ENCODE measurements around the gene ETNK1.
"Not testable (repeated sequence)": the region's sequence is repeated elsewhere in the genome, so short reads cannot be mapped to it uniquely, and the experiment has no call there.

ETNK1 gene

DNA sequence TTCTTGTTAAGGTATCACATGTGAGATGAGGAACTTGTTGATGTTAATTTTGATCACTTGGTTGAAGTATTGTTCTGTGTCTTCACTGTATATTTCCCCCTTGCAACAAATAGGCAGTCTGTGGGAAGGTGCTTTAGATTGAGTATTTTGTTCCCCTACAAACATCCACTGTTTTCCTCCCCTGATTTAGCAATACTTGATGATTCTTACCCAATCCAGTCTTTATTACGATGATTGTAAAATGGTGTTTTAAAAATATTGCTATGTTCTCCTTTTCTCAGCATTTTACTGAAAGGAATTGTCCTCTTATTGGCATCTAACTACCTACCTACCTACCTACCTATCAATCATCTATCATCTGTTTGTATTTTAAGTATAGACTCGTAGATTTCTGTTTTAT, 66.3 kb downstream of the ETNK1 start:
- no peak for DNase-seq

DNA sequence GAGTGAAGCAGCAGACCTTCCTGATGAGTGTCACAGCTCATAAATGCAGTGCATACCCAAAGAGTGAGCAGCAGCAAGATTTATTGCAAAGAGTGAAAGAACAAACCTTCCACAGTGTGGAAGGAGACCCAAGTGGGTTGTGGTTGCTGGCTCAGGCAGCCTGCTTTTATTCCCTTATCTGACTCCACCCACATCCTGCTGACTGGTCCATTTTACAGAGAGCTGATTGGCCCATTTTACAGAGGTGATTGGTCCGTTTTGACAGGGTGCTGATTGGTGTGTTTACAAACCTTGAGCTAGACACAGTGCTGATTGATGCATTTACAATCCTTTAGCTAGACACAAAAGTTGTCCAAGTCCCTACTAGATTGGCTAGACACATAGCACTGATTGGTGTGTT, 67.5 kb downstream of the ETNK1 start:
- DNase-seq: not testable (repeated sequence)

DNA sequence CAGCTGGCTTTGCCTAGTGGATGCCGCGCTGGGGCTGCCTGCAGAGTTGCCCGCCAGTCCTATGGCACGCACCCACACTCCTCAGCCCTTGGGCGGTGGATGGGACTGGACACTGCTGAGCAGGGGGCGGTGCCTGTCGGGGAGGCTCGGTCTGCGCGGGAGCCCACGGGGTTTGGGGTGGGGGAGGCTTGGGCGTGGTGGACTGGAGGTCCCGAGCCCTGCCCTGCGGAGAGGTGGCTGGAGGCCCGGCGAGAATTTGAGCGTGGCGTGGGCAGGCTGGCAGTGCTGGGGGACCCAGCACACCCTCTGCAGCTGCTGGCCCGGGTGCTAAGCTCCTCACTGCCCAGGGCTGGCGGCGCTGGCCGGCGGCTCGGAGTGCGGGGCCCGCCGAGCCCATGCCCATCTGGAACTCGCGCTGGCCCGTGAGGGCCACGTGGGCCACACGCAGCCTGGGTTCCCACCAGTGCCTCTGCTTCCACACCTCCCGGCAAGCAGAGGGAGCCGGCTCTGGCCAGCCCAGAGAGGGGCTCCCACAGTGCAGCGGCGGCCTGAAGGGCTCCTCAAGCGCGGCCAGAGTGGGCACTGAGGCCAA, 68.1 kb downstream of the ETNK1 start:
- DNase-seq: no peak

DNA sequence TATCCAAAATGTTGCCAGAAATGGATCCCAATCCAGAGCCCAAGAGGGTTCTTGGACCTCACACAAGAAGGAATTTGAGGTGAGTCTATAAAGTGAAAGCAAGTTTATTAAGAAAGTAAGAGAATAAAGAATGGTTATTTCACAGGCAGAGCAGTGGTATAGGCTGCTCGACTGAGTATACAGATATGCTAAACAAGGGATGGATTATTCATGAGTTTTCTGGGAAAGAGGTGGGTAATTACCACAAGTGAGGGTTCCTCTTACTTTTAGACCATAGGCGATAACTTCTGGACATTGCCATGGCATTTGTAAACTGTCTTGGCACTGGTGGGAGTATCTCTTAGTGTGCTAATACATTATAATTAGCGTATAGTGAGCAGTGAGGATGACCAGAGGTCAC, 73.6 kb downstream of the ETNK1 start:
- no peak for DNase-seq

DNA sequence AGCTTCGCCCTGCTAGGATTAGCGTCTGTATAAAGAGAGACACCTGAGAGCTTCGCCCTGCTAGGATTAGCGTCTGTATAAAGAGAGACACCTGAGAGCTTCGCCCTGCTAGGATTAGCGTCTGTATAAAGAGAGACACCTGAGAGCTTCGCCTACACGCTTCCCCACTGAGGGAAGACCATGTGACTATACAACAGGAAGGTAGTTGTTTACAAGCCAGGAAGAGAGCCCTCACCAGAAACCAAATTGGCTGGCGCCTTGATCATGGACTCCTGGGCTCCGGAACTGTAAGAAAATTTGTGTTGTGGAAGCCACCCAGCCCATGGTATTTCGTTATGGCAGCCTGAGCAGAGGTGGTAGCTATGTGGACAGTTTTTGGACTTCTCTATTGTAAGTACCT, 74.7 kb downstream of the ETNK1 start:
- DNase-seq: not testable (repeated sequence)

DNA sequence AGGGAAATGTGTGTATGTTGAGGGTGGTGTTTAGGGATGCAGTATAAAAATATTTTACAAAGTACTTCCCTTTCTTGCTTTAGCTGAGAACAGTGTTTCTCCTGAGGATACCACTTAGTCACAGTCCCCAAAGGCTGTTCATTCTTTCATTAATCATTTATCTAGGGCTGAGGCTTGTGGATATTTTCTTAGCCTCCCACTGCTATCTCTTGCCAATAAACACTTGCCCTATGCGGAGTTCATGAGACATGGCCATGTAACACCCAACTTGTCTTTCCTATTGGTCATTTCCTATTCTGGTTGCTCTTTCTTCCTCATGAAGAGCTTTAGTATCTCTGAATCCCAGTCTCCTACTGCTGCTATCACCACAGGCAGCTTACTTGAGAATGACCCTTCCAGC, 75.1 kb downstream of the ETNK1 start:
- no peak for DNase-seq

DNA sequence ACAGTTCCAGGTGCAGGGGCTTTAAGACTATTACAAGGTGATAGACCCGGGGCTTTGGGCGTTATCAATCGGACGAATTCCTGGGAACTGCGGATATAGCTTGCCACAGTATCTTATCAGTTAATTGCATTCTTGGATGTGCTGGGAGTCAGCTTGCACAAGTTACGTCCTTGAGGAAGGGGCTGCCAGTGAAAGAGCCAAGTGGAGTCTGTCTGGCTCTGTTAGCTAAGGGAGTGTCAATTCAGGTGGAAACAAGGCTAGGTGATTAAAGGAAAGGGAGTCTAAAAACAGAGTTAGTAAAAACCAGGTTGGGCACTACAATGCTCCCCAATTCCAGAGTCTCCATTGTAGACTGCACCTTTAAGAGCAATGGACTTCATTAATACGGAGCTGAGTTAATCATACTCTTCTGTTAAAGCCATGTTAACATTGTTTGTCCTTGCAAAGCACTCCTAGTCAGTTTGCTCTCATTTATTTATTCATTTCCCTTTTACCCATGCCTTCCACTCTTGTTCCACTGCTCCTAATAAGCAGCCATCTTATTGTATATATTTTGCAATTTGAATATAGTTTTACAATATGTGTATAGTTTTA, 76.3 kb downstream of the ETNK1 start:
- not testable (repeated sequence) for DNase-seq

DNA sequence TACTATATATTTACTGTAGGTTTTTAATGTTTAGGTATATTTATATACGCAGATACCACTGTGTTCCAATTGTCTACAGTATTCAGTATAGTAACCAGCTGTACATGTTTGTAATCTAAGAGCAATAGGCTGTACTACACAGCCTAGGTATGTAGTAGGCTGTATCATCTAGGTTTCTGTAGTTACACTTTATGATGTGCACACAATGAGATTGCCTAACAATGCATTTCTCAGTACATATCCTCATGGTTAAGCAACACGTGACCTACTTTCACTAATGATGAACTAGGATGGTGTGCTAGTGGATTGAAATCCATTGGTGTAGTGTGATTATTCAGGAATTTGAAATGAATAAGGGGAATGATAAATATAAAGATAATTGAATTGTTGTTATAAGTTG, 77.7 kb downstream of the ETNK1 start:
- no peak for DNase-seq

DNA sequence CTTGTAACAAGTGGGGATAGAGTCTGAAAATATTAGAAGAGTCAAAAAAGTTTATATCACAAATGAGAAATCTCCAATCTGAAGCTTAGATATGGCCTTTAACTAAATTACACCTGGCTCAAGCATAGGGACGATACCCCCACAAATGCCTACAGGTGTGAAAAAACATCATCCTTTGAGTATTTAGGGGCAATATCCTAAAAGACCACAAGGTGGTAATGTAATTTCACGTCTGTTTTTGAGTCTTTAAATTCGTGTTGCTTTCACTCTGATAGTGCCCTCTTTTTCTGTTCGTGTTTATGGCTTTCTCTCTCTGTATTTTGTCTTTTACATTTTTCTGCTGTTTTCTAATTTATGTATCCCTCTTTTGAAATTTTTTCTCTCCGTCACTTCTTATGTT, 84.3 kb downstream of the ETNK1 start:
- DNase-seq: no peak

DNA sequence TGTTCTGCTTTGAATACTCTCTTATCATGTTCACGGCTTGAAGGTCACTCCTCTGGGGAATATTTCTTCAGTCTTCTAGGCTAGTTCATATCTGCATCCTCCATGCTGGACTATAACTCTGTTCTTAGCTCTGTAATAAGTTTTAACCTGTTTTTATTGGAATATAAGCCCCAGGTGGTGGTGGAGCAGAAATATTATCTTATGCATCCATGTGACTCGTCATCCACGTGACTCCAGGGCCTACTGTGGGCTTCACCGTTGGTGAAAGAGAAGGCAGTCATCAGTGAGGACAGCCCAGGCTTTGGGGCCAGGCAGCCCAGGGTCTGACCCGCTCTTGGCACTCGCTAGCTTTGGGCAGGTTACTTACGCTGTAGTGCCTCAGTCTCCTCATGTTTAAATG, 87.1 kb downstream of the ETNK1 start:
- DNase-seq: no peak

DNA sequence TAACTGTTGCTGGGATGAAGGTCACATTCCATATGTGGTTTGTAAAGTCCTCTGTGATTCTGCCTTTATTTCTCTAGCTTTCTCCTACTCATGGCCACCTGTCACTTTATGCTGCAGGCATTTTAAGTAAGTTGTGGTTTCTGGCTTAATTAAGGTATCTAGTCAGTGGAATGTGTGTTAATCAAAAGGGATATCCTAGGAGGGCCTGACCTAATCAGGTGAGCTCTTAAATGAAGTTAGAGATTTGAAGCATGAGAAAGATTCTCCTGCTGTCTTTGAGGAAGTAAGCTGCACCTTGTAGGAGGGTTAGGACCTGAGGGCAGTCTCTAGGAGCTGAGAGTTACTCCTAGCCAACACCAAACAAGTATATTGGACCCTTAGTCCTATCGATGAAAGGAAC, 90.3 kb downstream of the ETNK1 start:
- no peak for DNase-seq

DNA sequence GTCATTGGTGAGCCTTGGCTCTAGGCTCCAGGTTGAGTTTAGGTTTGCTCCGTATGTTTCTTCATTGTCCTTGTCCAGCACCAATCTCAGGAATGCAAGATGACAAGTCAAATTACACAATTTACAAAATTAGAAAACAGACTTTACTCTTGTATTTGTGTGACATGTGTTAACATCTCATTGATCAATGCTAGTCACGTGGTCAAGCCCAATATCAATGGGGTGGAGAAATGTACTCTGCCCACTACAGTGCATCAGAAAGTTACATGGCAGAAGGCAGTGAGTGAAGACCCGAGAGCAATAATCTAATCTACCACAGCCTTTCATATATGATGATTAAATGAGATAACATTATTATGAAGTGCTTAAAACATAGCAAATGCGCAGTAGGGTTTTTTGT, 94.8 kb downstream of the ETNK1 start:
- DNase-seq: no peak

DNA sequence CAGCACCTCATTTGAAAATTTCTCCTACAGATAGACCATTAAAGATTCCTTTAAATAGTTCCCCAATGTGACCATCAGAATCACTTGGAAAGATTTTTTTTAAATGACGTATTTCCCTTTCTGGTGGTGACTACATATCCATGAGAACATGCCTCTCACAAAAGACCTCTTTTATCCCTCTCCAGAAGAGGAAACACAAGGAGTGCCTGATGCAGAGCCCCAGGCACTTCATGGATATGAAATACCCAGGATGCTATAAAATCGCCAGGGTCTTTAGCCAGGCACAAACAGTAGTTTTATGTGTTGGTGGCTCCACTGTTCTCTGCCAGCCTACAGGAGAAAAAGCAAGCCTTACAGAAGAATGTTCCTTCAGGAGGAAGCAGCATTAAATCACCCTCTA, 97.1 kb downstream of the ETNK1 start:
- DNase-seq: no peak

DNA sequence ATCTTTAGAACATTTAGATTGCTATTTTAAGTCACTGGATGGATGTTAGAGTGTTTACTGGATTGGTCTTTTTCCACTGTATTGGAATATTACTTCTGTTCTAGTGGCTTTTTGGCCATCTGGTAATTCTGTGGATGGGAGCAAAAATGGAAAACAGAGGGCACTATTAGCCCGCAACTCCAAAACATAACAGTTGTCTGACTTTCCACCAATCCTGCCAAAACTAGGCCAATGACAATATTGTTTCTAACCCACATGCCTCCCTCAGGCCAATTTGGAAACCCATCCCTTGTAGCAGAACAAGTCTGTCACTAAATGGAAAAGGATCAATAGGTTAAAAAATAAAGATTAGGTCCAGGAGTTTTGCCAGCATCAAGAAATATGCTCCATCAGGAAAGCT, 97.8 kb downstream of the ETNK1 start:
- no peak for DNase-seq

DNA sequence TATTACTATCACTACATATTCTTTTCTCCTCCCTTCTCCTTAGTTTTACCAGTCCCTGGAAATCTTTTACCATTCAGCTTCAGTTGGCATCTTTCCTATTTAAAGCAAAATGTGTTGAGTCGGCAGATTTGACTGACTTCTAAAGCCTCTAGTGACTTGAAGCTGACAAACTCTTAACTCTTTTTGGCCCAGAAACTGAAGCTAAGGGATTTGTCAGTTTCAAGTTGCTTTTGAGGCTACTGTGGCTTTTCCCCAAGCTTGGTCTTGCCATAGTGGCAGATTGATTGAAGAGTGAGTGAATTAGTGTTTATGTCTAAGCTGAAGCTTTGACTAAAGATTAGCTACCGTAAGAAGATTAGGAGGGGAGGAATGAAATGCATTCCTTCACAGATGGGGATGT, 104.0 kb downstream of the ETNK1 start:
- DNase-seq: no peak

DNA sequence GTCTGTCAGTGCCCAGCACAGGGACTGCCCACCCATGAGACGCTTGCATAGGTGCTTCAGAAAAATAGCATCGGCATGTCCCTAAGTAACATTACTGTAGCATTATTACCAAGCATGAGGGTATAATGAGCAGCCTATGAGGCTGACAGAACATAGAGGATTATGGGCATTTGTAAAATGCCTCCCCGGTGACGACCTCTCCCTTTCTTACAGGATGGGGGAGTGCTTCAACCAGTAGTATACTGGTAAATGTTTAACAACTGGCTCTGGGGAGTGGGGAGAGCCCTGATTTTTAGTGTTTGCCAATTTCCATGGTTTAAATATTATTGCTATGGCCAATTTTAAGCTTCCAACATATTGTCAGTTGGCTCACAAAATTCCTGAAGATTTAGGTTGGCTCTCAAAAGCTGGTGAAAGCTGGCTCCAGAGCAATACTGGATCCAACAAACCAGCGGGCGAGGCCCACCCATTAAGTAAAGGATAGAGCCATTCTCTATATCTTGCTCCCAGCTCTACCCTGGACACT, 104.5 kb downstream of the ETNK1 start:
- DNase-seq: no peak

DNA sequence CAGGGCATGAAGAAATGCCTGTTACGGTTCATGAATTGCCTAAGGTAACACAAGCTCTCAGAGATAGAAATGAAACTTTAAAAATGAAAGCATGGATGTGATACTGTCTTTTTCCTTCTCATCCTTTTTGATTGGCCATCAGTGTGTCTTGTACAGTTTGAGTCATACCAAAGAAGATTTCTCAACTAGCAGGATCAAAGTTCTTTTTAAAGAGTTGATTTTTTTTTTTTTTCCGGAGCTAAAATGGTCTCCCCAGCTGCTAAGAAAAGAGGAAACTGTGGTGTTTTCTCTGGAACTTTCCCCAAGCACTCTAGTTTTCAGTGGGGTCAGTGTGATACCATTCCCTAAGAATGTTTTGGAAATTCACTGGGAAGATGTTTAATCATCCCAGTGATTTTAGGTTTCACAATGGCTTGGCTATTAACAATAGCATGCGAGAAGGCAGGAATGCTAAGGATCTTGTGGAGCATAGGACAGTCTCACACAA, 105.0 kb downstream of the ETNK1 start:
- DNase-seq: no peak

DNA sequence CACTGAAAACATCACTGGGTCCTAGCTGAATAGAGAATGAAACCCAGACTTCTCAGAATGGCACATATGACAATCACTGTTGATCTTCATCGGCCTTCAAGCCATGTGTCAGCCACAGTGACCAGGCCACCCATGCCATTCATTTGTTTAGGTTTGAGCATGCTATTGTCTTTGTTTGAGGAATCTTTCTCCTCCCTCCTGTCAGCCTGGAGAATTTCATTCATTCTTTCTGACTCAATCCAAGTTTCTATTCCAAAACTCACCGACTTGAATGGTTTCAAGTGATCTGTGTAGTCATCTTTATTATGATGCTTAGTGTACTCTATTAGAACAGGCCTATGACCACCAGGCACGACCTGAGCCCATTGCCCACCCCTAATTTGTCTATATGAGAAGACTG, 106.3 kb downstream of the ETNK1 start:
- no peak for DNase-seq

DNA sequence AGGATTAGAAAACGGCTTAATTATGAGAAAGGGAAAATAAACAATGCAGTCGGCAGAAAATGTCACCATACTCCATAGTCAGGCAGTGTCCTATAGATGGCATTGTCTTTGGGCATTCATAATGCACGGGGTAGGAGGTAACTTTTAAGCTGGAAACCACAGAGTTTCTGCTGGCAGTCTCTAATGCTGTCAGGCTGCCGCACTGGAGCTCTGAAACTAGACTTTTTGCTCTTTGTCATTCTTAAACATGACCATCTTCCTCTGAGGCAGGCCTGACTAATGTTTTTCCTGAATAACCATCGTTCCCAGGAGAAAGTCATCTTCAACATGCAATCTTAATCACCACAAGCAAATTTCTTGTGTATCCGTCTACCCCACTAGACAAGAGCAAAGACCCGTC, 108.8 kb downstream of the ETNK1 start:
- DNase-seq: no peak

DNA sequence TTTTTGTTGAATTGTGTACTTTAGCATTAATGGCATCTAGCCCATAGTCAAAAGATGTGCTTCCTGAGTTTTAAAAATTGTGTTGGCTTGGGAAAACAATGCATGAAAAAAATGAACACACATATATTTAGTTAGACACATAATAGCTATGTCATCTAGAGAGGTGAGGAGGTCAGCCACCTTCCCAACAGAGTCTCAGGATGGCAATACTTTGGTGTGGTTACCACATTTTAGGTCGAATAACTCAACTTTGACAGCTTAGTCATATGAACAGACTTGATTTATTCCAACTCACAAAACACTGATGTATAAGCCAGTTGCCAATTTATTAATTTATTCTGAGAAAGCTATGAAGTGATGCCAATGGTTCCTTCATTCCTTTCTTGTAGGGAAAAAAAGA, 114.0 kb downstream of the ETNK1 start:
- DNase-seq: no peak

Measured in T-helper 1 cell (primary cell).